Endothelial cell of umbilical vein (primary cell): ENCODE results near the gene IL10RB.

ENCODE experiments used
- CTCF ChIP-seq, 2 donors: IDR thresholded peaks; 1 replicate in 1 of 2; 2 replicates in 1 of 2; pipeline ENCODE4 v1.5.1; 2011; ENCODE audit warnings: low read length in 2 of 2, mild to moderate bottlenecking in 2 of 2, moderate library complexity in 2 of 2, control low read depth in 1 of 2, inconsistent platforms in 1 of 2, low read depth in 1 of 2; ENCODE audit not compliant: insufficient read depth in 1 of 2; ENCODE audit errors: extremely low read depth in 1 of 2
- FOS ChIP-seq: IDR thresholded peaks from 2 replicates; pipeline ENCODE4 v1.6.1; 2011; ENCODE audit warnings: mild to moderate bottlenecking, low read length, moderate library complexity, borderline replicate concordance; ENCODE audit not compliant: insufficient read depth
- MAX ChIP-seq: IDR thresholded peaks from 2 replicates; pipeline ENCODE4 v1.6.1; 2011; ENCODE audit not compliant: insufficient read depth, insufficient read length
- MYC ChIP-seq: IDR thresholded peaks from one replicate; pipeline ENCODE4 v1.6.1; 2011; ENCODE audit warnings: mild to moderate bottlenecking, low read depth, low read length
- POLR2A ChIP-seq: IDR thresholded peaks from 2 replicates; pipeline ENCODE4 v1.6.1; 2012; ENCODE audit warnings: low read depth, mild to moderate bottlenecking, control low read depth, low read length
- POLR2AphosphoS5 ChIP-seq: IDR thresholded peaks from 2 replicates; pipeline ENCODE4 v1.6.1; 2012; ENCODE audit warnings: low read depth, mild to moderate bottlenecking, control low read depth, low read length, moderate library complexity; ENCODE audit not compliant: insufficient read depth

GRCh38 chr21:33305938-33306337 lies 39.8 kb downstream of the IL10RB start:
- TF ChIP-seq CTCF (IDR thresholded peaks at IDR 0.05; ENCODE audit: extremely low read depth in 1 of 2, insufficient read depth in 1 of 2, low read depth in 1 of 2, low read length in 2 of 2) (no peak), MYC (no peak), FOS (no peak), POLR2A (no peak), MAX (no peak), POLR2AphosphoS5 (no peak)
